H1 (cell line): ENCODE results near the gene ZBTB11. TPM values are rescaled to one million over a fixed set of nuclear protein-coding genes. Genes with fewer than 3 reads are reported as not detected.

Experiments used
- EGR1 ChIP-seq: IDR thresholded peaks from 2 replicates; pipeline ENCODE4 v1.6.1; 2011; ENCODE audit warnings: low read depth, low read length, borderline replicate concordance
- HDAC2 ChIP-seq, 2 experiments: fragments of 300-600 bp in 1 of 2; sonication (generic) in 1 of 2; IDR thresholded peaks; 2 replicates each; pipeline ENCODE4 v1.6.1; 2011 to 2012; ENCODE audit warnings: low read depth in 2 of 2, low read length in 2 of 2, mild to moderate bottlenecking in 2 of 2, moderate library complexity in 2 of 2, borderline replicate concordance in 1 of 2, inconsistent platforms in 1 of 2
- MAFK ChIP-seq: IDR thresholded peaks from 2 replicates; pipeline ENCODE4 v1.6.1; 2012; ENCODE audit warnings: low read depth, mild to moderate bottlenecking, improper control_type of control experiment, low read length
- polyA plus RNA-seq, 7 experiments: library from polyadenylated mRNA; depleted of rRNA in 3 of 7; stranded (reverse) in 5 of 7; unstranded in 2 of 7; fragments of >200 nt in 5 of 7; fragments of 200-250 nt in 2 of 7; gene quantifications; 1 replicate in 5 of 7; 2 replicates in 1 of 7; 4 replicates in 1 of 7; pipeline versions ENCODE4 v1.2.1 to v1.2.3, GENCODE V29; 2011 to 2013; ENCODE audit warnings: missing spikeins in 2 of 7, mixed read lengths in 2 of 7
- total RNA-seq: library from RNA; stranded (reverse); fragmentation: NEBNext Ultra II Directional; extraction: Animal tissue kit (Norgen Biotek cat#: 25700); gene quantifications from 2 replicates; pipeline ENCODE4 v1.2.1, GENCODE V29; 2021
- TF ChIP-seq, protein P1 (sequence below): fragments of 300-600 bp; sonication (generic); IDR thresholded peaks from 2 replicates; pipeline ENCODE4 v1.7.1; 2012; ENCODE audit warnings: low read length, moderate library complexity, mild to moderate bottlenecking, inconsistent platforms; ENCODE audit not compliant: insufficient replicate concordance

The ZBTB11 gene
- total and polyA plus RNA-seq, 2 of the 8 experiments (the other 6 are each of a cell fraction or from before 2014, with no cell fraction given): 3.0 to 14.0 TPM

DNA sequence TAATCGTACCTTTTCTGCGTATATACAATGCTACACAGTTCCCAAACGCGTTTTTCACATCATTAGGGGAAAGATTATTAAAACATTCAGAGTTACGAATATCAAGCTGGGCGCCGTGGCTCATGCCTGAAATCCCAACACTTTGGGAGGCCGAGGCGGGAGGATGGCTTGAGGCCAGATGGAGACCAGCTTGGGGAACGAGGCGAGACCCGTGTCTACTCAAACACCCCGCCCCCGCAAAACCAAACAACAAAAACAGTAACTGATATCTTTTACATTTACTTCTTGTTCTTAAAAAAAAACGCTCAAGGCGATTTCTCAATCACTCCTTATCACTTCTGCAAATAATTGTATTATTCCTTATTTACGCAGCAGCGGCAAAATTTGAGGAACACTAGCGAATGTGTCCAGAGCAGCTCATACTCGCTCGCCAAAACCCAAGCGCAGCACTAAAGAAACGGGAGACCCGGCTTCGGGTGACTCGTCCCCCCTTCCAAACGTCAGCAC, 1.2 kb downstream of the ZBTB11 start (continued):
- TF ChIP-seq, protein P1, sequence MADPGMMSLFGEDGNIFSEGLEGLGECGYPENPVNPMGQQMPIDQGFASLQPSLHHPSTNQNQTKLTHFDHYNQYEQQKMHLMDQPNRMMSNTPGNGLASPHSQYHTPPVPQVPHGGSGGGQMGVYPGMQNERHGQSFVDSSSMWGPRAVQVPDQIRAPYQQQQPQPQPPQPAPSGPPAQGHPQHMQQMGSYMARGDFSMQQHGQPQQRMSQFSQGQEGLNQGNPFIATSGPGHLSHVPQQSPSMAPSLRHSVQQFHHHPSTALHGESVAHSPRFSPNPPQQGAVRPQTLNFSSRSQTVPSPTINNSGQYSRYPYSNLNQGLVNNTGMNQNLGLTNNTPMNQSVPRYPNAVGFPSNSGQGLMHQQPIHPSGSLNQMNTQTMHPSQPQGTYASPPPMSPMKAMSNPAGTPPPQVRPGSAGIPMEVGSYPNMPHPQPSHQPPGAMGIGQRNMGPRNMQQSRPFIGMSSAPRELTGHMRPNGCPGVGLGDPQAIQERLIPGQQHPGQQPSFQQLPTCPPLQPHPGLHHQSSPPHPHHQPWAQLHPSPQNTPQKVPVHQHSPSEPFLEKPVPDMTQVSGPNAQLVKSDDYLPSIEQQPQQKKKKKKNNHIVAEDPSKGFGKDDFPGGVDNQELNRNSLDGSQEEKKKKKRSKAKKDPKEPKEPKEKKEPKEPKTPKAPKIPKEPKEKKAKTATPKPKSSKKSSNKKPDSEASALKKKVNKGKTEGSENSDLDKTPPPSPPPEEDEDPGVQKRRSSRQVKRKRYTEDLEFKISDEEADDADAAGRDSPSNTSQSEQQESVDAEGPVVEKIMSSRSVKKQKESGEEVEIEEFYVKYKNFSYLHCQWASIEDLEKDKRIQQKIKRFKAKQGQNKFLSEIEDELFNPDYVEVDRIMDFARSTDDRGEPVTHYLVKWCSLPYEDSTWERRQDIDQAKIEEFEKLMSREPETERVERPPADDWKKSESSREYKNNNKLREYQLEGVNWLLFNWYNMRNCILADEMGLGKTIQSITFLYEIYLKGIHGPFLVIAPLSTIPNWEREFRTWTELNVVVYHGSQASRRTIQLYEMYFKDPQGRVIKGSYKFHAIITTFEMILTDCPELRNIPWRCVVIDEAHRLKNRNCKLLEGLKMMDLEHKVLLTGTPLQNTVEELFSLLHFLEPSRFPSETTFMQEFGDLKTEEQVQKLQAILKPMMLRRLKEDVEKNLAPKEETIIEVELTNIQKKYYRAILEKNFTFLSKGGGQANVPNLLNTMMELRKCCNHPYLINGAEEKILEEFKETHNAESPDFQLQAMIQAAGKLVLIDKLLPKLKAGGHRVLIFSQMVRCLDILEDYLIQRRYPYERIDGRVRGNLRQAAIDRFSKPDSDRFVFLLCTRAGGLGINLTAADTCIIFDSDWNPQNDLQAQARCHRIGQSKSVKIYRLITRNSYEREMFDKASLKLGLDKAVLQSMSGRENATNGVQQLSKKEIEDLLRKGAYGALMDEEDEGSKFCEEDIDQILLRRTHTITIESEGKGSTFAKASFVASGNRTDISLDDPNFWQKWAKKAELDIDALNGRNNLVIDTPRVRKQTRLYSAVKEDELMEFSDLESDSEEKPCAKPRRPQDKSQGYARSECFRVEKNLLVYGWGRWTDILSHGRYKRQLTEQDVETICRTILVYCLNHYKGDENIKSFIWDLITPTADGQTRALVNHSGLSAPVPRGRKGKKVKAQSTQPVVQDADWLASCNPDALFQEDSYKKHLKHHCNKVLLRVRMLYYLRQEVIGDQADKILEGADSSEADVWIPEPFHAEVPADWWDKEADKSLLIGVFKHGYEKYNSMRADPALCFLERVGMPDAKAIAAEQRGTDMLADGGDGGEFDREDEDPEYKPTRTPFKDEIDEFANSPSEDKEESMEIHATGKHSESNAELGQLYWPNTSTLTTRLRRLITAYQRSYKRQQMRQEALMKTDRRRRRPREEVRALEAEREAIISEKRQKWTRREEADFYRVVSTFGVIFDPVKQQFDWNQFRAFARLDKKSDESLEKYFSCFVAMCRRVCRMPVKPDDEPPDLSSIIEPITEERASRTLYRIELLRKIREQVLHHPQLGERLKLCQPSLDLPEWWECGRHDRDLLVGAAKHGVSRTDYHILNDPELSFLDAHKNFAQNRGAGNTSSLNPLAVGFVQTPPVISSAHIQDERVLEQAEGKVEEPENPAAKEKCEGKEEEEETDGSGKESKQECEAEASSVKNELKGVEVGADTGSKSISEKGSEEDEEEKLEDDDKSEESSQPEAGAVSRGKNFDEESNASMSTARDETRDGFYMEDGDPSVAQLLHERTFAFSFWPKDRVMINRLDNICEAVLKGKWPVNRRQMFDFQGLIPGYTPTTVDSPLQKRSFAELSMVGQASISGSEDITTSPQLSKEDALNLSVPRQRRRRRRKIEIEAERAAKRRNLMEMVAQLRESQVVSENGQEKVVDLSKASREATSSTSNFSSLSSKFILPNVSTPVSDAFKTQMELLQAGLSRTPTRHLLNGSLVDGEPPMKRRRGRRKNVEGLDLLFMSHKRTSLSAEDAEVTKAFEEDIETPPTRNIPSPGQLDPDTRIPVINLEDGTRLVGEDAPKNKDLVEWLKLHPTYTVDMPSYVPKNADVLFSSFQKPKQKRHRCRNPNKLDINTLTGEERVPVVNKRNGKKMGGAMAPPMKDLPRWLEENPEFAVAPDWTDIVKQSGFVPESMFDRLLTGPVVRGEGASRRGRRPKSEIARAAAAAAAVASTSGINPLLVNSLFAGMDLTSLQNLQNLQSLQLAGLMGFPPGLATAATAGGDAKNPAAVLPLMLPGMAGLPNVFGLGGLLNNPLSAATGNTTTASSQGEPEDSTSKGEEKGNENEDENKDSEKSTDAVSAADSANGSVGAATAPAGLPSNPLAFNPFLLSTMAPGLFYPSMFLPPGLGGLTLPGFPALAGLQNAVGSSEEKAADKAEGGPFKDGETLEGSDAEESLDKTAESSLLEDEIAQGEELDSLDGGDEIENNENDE: peak; percentile 38
- TF ChIP-seq EGR1: peak; percentile 86
- peak in 1 of 2 experiments; percentile 5; a peak in 1 of 4 replicates for TF ChIP-seq HDAC2 (IDR thresholded peaks at IDR 0.05; ENCODE audit: borderline replicate concordance in 1 of 2, low read depth in 2 of 2, low read length in 2 of 2)
- TF ChIP-seq MAFK: no peak
- TF ChIP-seq, all 59 proteins: peak for 8
